ENCODE data around the gene RNF141.
A peak's percentile ranks its signal among the peaks of the same experiment; 100 is the strongest.

- TF ChIP-seq CTCF (IDR thresholded peaks at IDR 0.05; ENCODE audit: borderline replicate concordance, extremely low read depth, low read length, poor library complexity, severe bottlenecking) (peak; percentile 14), EZH2 (IDR thresholded peaks at IDR 0.05; ENCODE audit: borderline replicate concordance, low read depth, low read length, severe bottlenecking) (no peak)
Measured at GRCh38 chr11:10514202-10514601, 26.8 kb downstream of the RNF141 start.
